Measurements from ENCODE around the gene PUS10.

The PUS10 gene

GRCh38 chr2:61017003-61017555 is 976 bp downstream of the PUS10 start (continued):
- TF ChIP-seq OSR2 (tag by site-specific recombination; IDR thresholded peaks at IDR 0.05) (no peak), ZBTB20 (tag by site-specific recombination; IDR thresholded peaks at IDR 0.05) (no peak), MZF1 (tag by site-specific recombination; IDR thresholded peaks at IDR 0.05; ENCODE audit: borderline replicate concordance) (peak; percentile 65; the same call in 1 of the 2 replicates), ZNF791 (tag by site-specific recombination; IDR thresholded peaks at IDR 0.05) (no peak), ZNF398 (tag by site-specific recombination; IDR thresholded peaks at IDR 0.05) (peak; percentile 59), ZNF701 (tag by site-specific recombination; IDR thresholded peaks at IDR 0.05) (no peak), ZNF48 (tag by site-specific recombination; IDR thresholded peaks at IDR 0.05) (no peak), ZNF18 (tag by site-specific recombination; IDR thresholded peaks at IDR 0.05) (peak; percentile 41; the same call in 1 of the 2 replicates), ZNF501 (tag by site-specific recombination; IDR thresholded peaks at IDR 0.05) (peak; percentile 90), ZNF704 (tag by site-specific recombination; IDR thresholded peaks at IDR 0.05) (no peak), ZSCAN16 (tag by site-specific recombination; IDR thresholded peaks at IDR 0.05) (0 out of 2 replicates have a peak, but pooled peaks have one; percentile 31), ZNF10 (tag by site-specific recombination; IDR thresholded peaks at IDR 0.05) (peak; percentile 86), ZNF24 (tag by site-specific recombination; IDR thresholded peaks at IDR 0.05) (peak; percentile 81; the same call in 1 of the 2 replicates)

GRCh38 chr2:61016392-61017002 is 1.6 kb downstream of the PUS10 start:
- Histone ChIP-seq H3K9me3 (ENCODE audit: control insufficient read depth, insufficient read depth, low read depth, low read length) (no peaks in the 10 kb centered on the region), H3K4me3 (ENCODE audit: low read depth, low read length) (peak overlapping the region; percentile 84), H3K27ac (ENCODE audit: extremely low read depth, low read depth, low read length) (peak overlapping the region; percentile 82), H3K4me1 (ENCODE audit: control insufficient read depth, insufficient read depth, low read length) (peaks cover 5% of the 10 kb centered on the region), H3K36me3 (ENCODE audit: control insufficient read depth in 2 of 2, insufficient read depth in 1 of 2, low read length in 2 of 2) (peaks cover 5 to 6% of the 10 kb centered on the region in 2 experiments; a peak in 2 of 3 replicates)
- ChIA-PET CTCF (interaction anchor here (0.9 to 1.2 kb wide), 2 partner anchors 10 to 17 kb away, joined by 3 to 4 read pairs; no protein-coding TSS in a partner anchor), POLR2A (interaction anchor here (0.5 to 1.7 kb wide), 4 partner anchors 13 to 261 kb away, joined by 3 to 12 read pairs (median 7); partner anchors contain the start of genes PAPOLG and SANBR)
- TF ChIP-seq WT1 (tag by site-specific recombination; IDR thresholded peaks at IDR 0.05) (peak; percentile 11; the same call in 1 of the 2 replicates), ZNF274 (IDR thresholded peaks at IDR 0.05; ENCODE audit: low read length) (no peak), ZNF274 (tag by site-specific recombination; IDR thresholded peaks at IDR 0.05; ENCODE audit: borderline replicate concordance) (no peak), PRDM6 (tag by site-specific recombination; IDR thresholded peaks at IDR 0.05) (peak; percentile 54)
